ENCODE measurements around the gene GP1BB.

The GP1BB gene

DNA sequence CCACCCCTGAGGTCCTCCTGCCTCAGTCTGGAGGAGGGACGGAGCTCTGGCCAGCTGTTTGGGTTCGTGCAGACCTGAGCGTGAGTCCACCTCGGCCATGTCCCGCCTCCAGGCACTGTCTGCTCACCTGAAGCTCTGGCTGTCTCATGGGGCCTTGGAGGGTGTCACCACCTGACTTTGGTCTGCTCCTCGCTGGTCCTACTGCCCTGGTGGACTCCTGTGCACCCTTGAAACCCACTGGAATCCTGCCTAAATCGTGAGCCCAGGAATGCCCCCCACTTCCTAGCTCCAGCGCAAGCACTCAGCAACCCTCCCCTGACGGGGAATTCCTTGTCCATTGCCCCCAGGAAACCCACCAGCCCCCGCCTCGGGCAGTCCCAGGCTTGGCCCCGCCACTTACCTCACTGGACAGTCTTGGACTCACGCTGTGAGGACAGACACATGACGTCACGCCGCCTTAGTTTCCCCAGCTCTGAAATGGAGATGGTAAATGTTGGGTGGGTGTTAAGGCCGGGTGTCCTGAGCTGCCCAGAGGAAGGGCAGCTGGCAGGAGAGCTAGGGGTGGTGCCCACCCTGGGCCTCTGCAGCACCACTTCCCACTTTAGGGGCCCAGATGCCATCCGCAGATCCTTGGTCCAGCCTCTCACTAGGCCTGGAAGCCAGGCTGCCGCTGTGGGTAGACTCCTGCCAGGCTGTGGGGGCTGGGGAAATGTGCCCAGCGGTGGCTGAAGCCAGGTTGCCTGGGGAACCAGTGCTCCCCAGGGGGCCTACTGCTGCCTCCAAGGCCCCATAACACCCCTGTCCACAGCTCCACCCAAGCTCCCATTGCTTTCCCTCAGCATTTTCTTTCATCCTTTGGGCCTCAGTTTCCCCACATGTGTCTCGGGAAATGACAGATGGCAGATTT lies 19.1 kb downstream of the GP1BB start:
- no peak for DNase-seq

DNA sequence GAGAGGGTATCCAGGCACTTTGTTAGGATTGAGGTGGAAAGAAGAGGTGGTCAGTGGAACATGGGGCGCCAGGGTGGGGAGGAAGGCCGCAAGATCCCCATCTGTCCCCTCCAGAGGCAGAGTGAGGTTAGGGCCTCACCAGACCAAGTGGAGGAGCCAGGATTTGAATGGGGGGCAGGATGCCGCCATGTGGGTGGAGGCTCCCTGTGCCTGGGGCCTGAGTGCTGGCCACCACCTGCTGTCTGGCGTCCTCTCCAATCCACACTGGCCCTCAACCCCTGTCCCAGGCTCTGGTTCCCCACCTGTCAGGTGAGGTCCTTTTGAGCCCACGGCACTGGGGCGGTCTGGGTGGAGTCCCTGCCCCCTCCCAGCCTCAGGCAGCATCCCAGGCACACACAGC lies 19.7 kb downstream of the GP1BB start:
- DNase-seq, result no peak

DNA sequence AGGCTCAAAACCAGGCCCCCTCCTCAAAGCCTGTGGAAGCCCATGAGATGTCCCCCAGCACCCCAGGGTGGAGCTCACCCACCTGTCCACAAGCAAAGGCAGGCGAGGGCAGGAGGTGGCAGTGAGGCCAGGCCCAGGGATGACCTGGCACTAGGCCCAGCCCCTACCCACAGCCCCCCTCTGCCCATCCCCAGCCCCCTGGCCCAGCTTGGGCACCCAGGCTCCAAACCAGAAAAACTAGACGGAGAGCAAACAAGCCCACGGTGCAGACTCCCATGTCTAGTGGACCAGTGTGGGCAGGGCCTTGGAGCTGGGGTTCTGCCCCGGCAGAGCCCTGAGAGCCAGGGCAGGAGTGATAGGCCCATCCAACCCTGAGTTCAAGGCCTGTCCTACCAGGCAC lies 20.3 kb downstream of the GP1BB start:
- DNase-seq, result no peak

DNA sequence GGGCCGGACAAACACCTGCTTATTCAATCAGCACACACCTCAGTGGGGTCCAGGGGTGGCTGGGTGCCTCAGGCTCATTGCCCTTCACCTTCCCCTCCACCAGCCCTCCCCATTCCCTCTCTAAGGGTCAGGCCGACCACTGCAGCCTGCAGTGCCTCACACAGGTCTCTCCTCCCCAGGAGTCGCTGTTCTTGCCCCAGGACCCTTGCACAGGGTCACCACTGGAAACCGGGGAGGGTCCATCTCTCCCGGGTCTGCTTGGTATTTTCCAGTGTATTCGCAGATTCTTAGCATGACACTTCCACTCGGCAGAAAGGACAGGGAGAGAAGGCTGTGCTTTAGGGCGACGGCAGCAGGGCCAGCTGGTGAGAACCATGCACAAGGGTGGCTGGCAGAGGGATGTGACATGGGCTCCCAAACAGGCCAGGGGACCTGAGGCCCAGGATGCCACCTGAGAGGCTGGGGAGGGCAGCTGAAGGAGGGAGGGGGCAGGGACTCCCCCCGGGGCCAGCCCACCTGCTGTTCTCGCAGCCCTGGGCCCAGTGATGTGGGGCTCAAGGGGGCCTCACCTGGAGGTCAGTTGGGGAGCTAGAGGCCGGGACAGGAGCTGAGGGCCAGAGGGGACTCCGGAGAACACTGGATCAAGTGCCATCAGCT lies 21.1 kb downstream of the GP1BB start:
- DNase-seq, result no peak

DNA sequence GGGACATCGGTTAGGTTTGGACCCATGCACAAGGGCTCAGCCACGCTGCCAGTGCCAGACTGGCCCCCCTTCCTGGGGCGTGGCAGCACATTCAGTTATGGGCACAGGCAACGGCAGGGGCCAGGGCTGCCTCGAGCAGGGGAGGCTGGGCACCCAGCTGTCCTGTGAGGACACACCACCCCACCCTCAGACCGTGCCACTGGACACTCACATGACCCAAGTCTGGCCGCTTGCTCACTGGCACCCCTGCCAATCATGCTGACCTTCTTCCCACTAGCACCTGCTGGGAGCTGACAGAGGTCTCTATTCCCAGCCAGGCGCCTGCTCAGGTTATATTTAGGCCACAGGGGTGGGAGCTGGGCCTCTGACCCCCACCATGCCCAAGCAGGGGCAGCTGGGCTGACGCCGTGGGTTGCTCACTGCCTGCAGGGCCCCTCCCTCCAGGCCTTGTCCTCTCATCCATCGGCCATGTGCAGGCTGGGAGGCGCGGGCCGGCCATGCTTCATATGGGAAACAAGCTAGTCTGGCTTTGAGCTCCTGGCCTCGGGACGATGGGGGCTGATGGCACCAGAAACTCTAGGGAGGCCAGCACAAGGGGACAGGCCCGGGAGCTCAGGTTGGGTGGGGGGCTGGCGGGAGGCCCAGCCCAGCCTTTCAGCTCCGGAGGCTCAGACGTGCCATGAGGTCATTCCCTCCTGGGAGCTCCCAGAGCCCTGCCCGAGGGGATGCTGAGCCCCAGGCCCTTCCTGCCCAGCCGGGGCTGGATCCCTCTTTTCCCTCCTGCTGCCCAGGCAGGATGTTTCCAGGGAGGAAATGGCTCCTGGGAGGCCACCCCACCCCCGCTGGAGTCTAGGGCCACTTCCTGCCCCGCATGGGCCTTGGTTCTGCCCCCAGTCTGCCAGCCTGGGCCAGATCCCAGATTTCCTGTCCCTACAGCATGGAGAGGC lies 22.1 kb downstream of the GP1BB start:
- no peak for DNase-seq

DNA sequence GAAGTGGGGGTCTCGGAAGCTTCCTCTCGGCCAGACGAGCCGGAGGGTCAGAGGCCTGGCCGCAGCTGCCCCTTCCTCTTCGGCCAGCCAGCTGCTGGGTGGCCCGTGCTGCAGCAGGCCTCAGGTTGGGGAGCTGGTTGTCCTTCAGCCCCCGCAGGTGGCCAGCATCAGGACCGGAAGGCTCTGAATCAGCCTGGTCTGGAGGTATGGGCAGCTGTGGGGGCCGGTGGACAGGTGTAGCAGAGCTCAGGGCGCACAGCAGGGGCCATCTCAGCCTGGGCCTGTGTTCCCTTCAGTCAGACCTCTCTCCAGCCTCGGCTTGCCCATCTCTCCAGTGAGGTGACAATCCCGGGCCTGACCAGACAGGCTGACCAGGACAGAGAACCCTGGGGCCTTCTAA lies 23.4 kb downstream of the GP1BB start:
- no peak for DNase-seq

DNA sequence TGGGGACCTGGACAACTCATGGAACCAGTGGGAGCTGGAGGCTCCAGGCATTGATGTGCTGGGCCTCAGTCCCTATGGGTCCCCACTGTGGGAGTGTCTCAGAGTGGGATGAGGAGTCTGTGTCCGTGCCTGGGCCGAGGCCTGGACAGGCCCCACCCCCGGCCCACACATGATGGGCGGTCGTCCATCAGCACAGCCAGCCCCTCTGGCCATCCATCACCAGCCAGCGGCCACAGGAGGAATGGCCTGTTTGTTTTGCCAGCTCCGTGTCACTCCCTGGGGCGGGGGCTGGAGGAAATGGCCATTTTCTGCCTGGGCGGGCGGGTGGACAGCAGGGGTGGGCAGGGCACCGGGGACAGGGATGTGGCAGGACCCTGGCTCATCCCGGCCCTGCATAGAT lies 24.2 kb downstream of the GP1BB start:
- no peak for DNase-seq

DNA sequence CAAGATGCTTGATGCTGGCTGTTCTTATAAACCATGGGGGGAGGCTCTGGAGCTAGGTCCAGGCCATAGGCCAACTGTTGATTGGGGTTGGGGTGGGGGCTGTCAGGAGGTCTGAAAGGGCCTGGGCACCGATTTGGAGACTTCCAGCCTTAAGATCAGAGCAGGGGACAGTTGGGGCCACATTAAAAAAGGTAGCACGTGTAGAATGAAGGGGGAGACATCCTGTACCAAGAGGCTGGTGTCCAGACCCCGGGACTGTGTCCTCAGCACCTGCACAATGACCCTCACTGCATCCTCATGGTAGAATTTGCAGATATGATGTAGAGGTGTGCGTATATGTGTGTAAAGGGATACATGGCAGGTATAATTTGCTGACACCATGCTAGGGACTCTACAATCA lies 24.8 kb downstream of the GP1BB start:
- DNase-seq, result no peak

DNA sequence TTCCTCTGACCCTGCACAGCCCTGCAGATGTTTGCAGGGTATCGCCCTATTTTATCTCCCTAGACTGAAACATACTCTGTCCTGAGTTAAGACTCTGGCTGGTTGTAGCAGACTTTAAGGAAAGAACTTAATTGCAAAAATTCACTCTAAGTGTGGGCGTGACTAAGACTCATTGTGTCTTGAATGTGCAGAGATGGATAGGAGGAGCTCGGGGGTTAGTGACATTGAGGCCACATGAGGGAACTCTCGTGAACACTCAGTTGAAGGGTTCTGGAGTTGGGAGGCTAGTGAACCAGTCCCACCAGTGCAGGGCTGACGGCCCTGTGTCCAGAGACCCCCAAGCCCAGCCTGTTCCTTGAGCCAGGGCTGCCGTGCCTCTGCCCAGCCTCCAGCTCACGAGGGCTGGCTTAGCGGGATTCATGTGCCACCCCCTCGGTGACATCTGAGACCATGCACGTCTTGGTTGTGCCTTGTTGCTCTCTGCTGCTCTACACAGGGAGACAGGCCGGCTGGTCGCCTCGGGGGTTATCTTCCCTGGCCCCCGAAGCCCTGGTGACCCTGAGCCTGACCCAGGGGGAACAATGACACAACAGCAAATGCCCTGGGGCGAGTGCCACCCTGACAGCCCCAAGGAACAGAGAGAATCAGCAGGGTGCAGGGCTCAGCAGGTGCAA lies 25.8 kb downstream of the GP1BB start:
- no peak for DNase-seq

DNA sequence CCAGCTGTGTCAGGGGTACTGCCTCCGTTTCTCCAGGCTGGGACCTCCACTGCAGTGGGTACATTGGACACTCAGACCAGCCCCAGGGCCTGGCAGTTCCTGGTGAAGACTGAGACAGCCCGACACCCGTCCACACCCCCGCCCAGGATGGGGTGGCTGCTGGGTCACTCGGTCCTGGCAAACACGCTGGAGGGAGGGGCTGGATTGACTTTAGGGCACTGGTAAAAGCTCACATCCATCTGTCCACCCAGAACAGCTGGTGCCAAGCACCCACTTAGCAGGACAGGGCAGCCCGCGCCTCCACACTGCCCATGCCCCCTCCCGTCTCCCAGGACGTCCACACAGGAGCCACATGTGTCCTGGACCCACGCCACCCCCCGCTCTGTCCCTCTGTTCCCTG lies 26.5 kb downstream of the GP1BB start:
- DNase-seq, result no peak

DNA sequence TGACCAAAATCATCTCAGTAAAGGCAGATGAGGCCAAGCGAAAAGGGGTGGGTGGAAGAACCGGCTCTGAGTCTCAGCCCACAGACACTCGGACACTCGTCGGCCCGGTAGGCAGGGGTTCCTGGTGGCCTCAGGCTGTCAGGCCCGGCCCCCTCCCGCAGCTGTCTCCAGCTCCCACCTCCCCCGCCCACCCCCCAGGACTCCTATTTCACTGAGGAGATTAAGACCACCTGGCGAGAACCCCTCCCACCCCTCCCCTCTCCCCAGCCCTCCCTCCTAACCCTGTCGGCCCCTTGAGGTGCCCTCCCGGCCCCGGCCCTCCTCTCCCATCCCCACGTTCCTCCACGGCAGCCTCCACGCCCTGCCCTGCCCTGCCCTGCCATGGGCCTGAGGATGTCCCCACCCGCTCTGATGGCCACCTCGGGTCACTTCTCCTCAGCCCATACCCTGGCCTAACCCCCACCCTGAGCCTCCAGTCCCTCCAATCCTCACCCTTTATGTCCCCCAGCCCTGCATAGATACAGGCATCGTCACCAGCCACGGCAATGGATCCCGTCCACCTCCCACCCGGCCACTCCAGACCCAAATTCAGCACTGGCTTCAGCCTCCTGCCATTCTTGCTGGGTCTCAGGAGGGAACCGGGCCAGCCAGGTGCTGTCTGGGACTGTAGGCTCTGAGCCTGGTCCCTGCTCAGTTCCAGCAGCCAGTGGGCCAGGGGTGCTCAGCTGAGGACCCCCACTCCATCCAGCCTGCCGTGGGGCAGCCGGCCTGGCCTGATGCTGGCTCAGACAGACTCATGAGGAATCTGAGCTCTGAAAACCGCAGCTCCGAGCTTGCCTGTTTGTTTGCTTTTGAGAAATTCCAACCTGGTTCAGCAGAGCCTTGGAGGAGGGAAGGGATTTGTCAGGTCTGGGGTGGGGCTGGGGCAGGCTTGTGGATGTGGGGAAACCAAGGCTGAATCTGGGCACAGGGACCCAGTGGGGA lies 27.5 kb downstream of the GP1BB start:
- DNase-seq, result no peak

DNA sequence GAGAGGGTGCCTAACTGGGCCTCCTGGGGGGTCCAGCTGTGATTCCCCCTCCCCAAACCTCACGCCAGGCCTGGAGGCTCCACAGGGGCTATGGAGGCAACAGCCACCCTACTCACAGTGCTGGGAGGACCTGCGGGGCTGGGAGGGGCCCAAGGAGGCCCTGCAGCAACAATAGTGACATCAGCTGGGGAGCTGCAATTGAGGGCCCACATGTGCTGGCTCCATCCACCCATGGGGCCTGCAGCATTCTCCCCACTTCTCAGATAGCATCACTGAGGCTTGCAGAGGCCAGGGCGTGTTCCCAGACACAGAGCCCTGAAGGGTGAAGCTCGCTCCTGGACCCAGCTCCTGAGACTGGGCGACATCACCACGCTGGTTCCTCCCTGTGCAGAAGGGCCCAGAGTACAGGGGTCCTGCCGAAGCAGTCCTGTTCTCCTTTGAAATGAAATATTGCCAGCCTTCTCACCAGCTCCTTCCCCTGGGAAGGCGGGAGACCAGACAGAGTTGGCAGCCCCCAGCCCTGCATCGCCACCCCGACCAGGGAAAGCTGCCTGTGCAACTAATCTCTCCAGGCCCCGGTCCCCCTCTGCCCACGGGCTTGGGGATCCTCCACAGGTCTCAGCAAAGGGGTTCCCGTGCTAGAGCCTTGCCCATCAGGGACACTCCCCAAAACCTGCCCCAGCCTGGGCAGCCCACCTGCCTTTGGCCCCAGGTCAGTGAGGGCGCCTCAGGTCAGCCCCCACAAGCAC lies 28.3 kb downstream of the GP1BB start:
- no peak for DNase-seq

DNA sequence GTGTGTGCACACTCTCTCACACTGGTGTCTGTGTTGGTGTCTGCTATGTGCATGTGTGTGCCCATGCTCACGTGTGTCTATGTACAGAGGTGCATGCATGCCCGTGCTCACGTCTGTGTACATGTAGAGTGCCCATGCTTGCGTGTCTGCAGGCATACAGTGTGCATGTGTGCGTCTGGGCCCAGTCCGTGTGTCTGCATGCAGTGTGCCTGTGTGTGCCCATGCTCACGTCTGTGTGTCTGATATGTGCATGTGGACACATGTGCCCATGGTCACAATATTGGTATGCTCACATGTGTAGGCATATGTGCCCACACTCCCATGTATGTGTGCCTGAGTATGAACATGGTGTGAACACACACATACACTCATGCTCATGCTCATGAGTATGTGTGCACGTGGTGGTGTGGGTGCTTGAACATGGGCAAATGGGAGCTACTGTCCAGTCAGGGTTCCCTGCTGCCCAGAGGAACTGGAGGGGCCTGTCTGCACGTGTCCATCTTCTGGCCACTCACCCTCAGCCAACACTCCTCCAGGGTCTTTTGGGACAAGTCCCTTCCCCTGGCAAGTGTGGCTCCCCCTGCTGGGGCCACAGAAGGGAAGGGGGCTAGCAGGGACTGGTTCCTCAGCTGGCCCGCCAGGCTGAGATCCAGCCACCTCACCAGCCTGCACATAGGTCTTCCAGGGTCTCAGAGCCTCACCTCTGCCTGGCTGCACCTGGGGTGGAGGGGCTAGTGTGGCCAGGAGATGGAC lies 29.9 kb downstream of the GP1BB start:
- no peak for DNase-seq

DNA sequence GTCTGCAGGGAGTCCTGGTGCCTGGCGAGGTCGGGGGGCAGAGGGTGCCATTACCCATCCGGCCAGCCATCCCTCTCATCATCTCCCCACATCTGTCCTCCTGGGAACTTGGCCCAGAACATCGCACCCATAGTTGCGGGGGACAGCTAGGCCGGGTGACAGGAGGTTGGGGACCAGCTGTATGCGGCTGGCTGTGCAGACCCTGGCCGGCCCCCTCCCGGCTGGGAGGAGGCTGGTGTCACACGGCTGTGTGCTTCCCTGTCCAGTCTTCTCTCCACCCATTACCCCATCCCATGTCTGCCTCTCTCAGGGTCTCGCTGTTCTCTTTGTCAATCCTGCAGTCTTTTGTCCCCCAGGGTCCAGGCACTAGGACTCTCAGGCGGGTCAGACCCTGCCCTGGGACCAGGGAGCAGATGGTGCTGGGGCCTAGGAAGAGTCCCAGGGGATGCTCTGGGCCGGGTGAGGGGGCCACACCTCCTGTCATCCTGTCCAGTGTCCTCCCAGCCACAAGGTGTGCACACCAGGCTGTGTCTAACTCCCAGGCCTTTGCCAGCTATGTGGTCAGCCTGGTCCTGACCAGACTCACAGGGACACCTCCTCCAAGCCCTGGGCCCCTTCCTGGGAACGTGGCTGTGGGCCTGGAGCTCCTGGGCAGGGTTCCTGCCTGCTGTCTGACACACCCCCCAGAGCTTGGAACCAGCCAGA lies 30.8 kb downstream of the GP1BB start:
- no peak for DNase-seq

DNA sequence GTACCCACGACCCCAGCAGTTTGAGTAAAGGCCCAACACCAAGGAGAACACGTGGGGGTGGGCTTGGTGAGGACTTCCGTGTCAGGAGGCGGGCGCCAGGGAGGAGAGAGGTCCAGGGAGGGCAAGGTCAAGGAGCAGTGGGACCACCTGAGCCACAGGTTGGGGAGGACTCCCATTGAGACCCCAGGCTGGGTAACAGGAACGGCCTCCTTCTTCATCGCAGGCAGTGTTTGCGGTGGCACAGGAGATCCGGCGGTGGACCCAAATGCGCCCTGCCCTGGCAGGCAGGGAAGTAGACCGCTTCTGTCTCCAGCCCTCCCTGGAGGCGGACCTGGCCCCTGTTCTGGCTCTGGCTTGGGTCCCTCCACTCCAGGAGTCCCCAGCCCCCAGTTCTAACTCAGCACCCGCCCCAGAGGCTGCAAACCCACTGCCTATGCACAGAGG lies 31.4 kb downstream of the GP1BB start:
- no peak for DNase-seq

DNA sequence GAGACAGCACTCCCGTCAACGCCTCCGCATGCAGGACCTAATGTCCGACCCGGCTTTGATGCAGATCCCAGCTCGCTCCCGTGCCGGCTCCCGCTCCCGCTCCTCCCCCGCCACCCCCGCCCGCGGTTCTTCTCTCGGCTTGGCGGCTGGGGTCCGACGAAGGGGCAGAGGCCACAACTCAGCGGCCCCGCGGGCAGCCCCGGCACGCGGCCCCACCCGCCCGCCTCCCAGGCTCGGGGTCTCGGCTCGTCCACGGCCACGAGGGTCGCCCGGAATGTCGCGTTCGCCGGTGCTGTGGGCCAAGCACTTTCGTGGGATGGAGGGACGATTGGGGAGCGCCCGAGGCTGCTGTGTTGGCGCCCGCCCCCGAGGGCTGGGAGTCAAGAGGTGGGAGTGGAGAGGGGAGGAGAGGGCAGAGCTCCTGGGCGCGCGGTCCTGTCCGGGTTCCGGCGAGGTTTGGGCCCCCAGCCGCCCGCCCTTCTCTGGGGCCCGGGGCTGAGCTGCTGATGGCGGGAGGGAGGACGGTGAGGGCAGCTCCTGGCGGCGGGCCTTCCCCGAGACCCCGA lies 31.9 kb downstream of the GP1BB start:
- no peak for DNase-seq

DNA sequence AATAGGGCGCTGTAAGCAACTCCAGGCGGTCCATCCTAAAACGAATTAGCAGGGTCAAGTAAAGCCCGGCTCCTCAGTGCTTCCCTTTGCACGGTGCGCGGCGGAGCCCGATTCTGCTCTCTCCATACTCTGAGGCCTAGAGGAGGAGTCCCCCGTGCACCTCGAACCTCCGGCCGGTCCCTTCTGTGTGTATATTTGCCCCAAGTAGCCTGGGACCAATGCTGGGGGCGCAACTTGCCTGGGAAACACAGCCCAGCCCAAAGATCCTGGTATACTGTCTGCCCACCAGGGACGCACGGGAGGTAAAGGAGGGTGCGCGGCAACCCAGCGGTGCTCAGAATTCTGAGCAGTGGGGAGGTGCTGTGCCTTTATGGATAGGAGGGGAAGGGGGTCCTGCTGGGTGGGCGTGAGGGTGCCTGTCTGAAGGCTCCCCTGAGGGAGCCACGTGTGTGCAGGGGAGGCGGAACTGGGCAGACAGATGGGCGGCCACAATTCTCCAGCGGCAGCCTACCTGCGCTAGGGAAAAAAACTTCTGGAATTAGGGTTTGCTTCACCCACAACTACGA lies 32.5 kb downstream of the GP1BB start:
- no peak for DNase-seq
